GM12873 (cell line): ENCODE measurements around the gene THOC6.

Experiments
- CTCF ChIP-seq: IDR thresholded peaks from 2 replicates; pipeline ENCODE4 v1.5.1; 2012; ENCODE audit warnings: low read depth, mild to moderate bottlenecking, moderate library complexity, low read length, control low read depth; ENCODE audit not compliant: insufficient read depth; ENCODE audit errors: missing control alignments

Gene THOC6

GRCh38 chr16:3046641-3047386 lies 23.0 kb downstream of the THOC6 start:
- no peak for TF ChIP-seq CTCF

GRCh38 chr16:3047387-3047720 lies 23.5 kb downstream of the THOC6 start:
- no peak for TF ChIP-seq CTCF

- no peak for TF ChIP-seq CTCF
Measured at GRCh38 chr16:3049921-3050481, 26.2 kb downstream of the THOC6 start.

GRCh38 chr16:3050487-3050886 lies 26.7 kb downstream of the THOC6 start:
- no peak for TF ChIP-seq CTCF

- no peak for TF ChIP-seq CTCF
Measured at GRCh38 chr16:3051009-3051408, 27.2 kb downstream of the THOC6 start.

- TF ChIP-seq CTCF = no peak
Measured at GRCh38 chr16:3051494-3051893, 27.7 kb downstream of the THOC6 start.

GRCh38 chr16:3054965-3055733 lies 31.3 kb downstream of the THOC6 start:
- no peak for TF ChIP-seq CTCF
